Esophagus muscularis mucosa (tissue), 3 donors: Measurements from ENCODE around the gene ZNF605.

Experiments used
- POLR2A ChIP-seq: fragments of 450-650 bp; IDR thresholded peaks from one replicate; pipeline ENCODE4 v1.6.1; 2017; ENCODE audit warnings: antibody characterized with exemption, moderate library complexity, mild to moderate bottlenecking, low read depth
- TF ChIP-seq, protein P1 (sequence below), 3 experiments: fragments of 200-600 bp in 2 of 3; fragments of 450-650 bp in 1 of 3; sonication (generic) in 2 of 3; IDR thresholded peaks; one replicate each; pipeline ENCODE4 v1.5.1; 2017 to 2019; ENCODE audit warnings: antibody characterized with exemption in 3 of 3, mild to moderate bottlenecking in 2 of 3, moderate library complexity in 1 of 3

GRCh38 chr12:132940071-132940719 lies 15.9 kb downstream of the ZNF605 start:
- TF ChIP-seq POLR2A: no peak
- TF ChIP-seq, protein P1, sequence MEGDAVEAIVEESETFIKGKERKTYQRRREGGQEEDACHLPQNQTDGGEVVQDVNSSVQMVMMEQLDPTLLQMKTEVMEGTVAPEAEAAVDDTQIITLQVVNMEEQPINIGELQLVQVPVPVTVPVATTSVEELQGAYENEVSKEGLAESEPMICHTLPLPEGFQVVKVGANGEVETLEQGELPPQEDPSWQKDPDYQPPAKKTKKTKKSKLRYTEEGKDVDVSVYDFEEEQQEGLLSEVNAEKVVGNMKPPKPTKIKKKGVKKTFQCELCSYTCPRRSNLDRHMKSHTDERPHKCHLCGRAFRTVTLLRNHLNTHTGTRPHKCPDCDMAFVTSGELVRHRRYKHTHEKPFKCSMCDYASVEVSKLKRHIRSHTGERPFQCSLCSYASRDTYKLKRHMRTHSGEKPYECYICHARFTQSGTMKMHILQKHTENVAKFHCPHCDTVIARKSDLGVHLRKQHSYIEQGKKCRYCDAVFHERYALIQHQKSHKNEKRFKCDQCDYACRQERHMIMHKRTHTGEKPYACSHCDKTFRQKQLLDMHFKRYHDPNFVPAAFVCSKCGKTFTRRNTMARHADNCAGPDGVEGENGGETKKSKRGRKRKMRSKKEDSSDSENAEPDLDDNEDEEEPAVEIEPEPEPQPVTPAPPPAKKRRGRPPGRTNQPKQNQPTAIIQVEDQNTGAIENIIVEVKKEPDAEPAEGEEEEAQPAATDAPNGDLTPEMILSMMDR (IDR thresholded peaks at IDR 0.05): no peak
